ENCODE data around the gene AJAP1.

GRCh38 chr1:4662723-4663122, 8.3 kb downstream of the AJAP1 start:
- TF ChIP-seq ZNF792 (tag by site-specific recombination; IDR thresholded peaks at IDR 0.05) (no peak), SP2 (tag by site-specific recombination; IDR thresholded peaks at IDR 0.05) (no peak), REST (tag by site-specific recombination; IDR thresholded peaks at IDR 0.05) (no peak), ZNF146 (tag by site-specific recombination; IDR thresholded peaks at IDR 0.05) (no peak), MYNN (tag by site-specific recombination; IDR thresholded peaks at IDR 0.05; ENCODE audit: borderline replicate concordance) (no peak), ZNF280D (tag by site-specific recombination; IDR thresholded peaks at IDR 0.05) (no peak), CTCF (tag by site-specific recombination; IDR thresholded peaks at IDR 0.05) (no peak)
